Measurements from ENCODE around the gene LIN54.

The LIN54 gene

DNA sequence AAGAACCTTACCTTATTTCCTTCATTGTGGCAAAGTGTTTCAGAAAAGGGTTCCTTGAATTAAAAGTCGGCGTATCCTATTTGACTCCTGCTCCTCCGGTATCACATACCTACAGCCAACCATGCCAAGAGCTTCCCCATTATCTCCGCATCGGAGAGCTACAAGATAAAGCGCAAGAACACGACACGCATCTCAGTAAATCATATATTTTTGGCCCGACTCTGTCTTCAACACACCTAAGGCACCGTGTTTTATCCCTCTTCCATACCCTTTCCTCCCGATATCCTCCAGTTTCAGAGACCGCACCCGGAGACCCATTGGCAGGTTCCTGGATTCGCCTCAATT lies 110.6 kb downstream of the LIN54 start:
- Histone ChIP-seq H3K36me3 (peaks cover 45% of the 10 kb centered on the region), H3K9me3 (ENCODE audit: severe bottlenecking) (no peaks in the 10 kb centered on the region), H3K27ac (peak overlapping the region; percentile 94), H3K27me3 (ENCODE audit: insufficient read depth, low read depth, severe bottlenecking) (no peaks in the 10 kb centered on the region), H3K4me3 (ENCODE audit: low read depth, low read length) (peak overlapping the region; percentile 100)
- no peak for DNase-seq
- TF ChIP-seq, protein P1, sequence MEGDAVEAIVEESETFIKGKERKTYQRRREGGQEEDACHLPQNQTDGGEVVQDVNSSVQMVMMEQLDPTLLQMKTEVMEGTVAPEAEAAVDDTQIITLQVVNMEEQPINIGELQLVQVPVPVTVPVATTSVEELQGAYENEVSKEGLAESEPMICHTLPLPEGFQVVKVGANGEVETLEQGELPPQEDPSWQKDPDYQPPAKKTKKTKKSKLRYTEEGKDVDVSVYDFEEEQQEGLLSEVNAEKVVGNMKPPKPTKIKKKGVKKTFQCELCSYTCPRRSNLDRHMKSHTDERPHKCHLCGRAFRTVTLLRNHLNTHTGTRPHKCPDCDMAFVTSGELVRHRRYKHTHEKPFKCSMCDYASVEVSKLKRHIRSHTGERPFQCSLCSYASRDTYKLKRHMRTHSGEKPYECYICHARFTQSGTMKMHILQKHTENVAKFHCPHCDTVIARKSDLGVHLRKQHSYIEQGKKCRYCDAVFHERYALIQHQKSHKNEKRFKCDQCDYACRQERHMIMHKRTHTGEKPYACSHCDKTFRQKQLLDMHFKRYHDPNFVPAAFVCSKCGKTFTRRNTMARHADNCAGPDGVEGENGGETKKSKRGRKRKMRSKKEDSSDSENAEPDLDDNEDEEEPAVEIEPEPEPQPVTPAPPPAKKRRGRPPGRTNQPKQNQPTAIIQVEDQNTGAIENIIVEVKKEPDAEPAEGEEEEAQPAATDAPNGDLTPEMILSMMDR (IDR thresholded peaks at IDR 0.05; ENCODE audit: low read depth, low read length) = no peak

DNA sequence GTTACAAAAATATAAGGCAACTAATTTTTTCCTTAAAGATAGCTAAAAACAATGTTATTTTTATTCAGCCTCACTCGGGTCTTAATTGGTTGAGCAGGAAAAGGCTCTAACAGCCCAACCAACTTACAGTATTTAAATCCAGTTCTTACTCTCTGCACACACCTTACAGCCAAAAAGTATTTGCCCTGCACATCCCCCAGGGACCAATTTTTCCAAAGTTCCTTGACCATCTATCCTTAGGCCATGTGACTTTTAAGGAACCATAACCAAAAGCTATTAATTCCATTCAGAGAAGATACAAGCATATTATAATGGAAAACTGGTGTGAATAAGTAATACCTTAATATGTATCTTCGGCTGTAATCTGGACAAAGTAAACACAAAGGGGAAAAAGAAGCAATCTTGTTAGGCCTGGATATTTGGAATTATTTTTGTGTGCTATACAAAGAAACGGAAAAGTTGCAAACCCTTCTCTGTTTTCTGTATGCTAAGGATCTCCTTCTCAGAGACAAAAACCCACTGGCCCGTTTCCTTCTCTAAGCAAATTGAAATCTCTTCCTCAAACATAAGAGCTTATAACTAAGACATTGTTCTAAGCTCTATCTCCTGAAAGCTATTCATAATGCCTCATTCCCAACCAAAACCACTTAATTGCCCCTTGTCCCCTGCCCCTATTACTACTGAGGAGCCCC lies 111.1 kb downstream of the LIN54 start:
- Histone ChIP-seq H3K9me3 (ENCODE audit: severe bottlenecking) (no peaks in the 10 kb centered on the region), H3K27me3 (ENCODE audit: insufficient read depth, low read depth, severe bottlenecking) (no peaks in the 10 kb centered on the region), H3K4me3 (ENCODE audit: low read depth, low read length) (peak overlapping the region; percentile 100), H3K27ac (peak overlapping the region; percentile 94), H3K36me3 (peaks cover 50% of the 10 kb centered on the region)
- TF ChIP-seq, protein P1 (IDR thresholded peaks at IDR 0.05; ENCODE audit: low read depth, low read length) = no peak
- DNase-seq = no peak

DNA sequence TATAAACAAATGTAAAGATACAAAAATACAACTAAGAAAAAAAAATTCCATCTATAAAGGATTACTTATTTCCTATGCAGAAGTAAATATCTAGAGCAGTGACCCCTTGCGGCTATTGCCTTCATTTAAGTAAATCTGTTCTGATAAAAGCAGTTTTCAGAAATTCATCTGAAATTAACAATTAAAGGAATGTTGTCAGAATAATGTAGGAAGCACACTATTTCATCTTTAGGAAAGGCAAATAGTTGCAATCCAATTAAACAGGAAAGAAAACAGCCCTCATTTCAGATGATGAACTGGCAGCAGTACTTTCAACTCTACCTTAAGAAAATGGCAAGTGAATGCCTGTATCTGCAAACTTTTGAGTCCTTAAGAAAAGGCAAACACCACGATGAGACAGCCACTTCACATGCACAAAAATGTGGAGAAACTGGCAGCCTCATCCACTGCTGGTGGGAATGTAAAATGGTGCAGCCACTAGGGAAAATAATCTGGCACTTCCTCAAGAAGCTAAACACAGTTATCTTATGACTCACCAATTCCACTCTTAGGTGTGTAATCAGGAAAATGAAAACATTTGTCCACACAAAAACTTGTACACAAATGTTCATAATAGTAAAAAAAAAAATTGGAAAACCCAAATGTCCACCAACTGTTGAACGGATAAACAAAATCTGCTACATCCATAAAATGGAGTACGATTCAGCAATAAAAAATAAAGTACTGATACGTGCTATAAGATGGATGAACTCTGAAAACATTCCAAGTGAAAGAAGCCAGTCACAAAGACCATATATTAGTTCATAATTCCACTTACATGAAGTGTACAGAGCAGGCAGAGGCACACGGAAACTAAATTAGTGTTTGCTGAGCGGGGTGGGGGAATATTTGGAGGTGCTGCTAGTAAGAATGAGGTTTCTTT lies 112.0 kb downstream of the LIN54 start:
- peaks cover 58% of the 10 kb centered on the region for H3K36me3 ChIP-seq

DNA sequence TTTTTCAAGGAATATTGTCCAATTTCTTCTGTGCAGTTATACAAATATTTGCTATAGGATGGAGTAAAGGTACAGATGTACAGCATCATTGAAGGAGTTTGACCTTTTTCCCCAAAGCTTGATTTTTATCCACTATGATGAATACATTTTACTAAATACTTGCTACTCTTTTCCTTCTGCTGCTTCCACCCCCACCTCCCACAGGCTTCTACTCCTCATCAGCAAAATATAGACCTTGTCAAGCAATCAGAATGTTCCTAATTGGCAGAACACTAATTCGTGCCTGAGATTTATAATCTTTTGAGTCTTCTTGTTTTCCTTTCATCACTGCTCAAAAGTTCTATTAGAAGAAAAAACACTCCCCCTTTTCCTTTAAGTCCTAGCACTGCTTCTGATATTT lies 113.9 kb downstream of the LIN54 start:
- Histone ChIP-seq H3K27ac (no peak overlapping the region), H3K4me3 (ENCODE audit: low read depth, low read length) (no peak overlapping the region), H3K9me3 (ENCODE audit: severe bottlenecking) (no peaks in the 10 kb centered on the region), H3K27me3 (ENCODE audit: insufficient read depth, low read depth, severe bottlenecking) (no peaks in the 10 kb centered on the region), H3K36me3 (peaks cover 69% of the 10 kb centered on the region)
- no peak for DNase-seq
- TF ChIP-seq, protein P1 (IDR thresholded peaks at IDR 0.05; ENCODE audit: low read depth, low read length) = no peak

More for the DNA sequence above, 112.0 kb downstream of the LIN54 start:
- Histone ChIP-seq H3K4me3 (ENCODE audit: low read depth, low read length) (peak overlapping the region; percentile 100), H3K27me3 (ENCODE audit: insufficient read depth, low read depth, severe bottlenecking) (no peaks in the 10 kb centered on the region), H3K27ac (no peak overlapping the region), H3K9me3 (ENCODE audit: severe bottlenecking) (no peaks in the 10 kb centered on the region)
- DNase-seq = no peak
- TF ChIP-seq, protein P1 (IDR thresholded peaks at IDR 0.05; ENCODE audit: low read depth, low read length) = no peak

DNA sequence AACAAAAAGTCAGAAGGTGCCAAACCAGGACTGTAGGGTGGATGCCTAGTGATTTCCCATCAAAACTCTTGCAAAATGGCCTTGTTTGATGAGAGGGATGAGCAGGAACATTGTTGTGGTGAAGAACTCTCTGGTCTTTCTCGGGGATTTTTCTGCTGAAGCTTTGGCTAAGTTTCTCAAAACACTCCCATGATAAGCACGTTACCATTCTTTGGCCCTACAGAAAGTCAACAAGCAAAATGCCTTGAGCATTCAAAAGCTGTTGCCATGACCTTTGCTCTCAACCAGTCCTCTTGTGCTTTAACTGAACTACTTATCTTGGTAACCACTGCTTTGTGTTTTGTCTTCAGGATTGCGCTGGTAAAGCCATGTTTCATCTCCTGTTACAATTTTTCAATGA lies 116.7 kb downstream of the LIN54 start:
- Histone ChIP-seq H3K27ac (no peak overlapping the region), H3K36me3 (peaks cover 59% of the 10 kb centered on the region), H3K4me3 (ENCODE audit: low read depth, low read length) (no peak overlapping the region), H3K27me3 (ENCODE audit: insufficient read depth, low read depth, severe bottlenecking) (no peaks in the 10 kb centered on the region), H3K9me3 (ENCODE audit: severe bottlenecking) (no peaks in the 10 kb centered on the region)
- TF ChIP-seq, protein P1 (IDR thresholded peaks at IDR 0.05; ENCODE audit: low read depth, low read length) = no peak
- DNase-seq = no peak
